GM23248 (cell line): ENCODE results near the gene TRIM25. TPM values are rescaled to one million over a fixed set of nuclear protein-coding genes. Genes with fewer than 3 reads are reported as not detected.
"Not testable (repeated sequence)": the region's sequence is repeated elsewhere in the genome, so short reads cannot be mapped to it uniquely, and the experiment has no call there.

Experiments used
- DNase-seq: peaks from one replicate; pipeline ENCODE4 v3.0.0-alpha.2; 2015
- H2AFZ ChIP-seq: fragments of 200-600 bp; sonication (generic); 2 replicates; pipeline ENCODE4 v1.6.1; 2016; ENCODE audit warnings: antibody characterized with exemption
- H3F3A ChIP-seq: fragments of 200-600 bp; sonication (generic); 2 replicates; pipeline ENCODE4 v1.6.1; 2016; ENCODE audit warnings: mild to moderate bottlenecking, antibody characterized with exemption, mixed run types; ENCODE audit not compliant: insufficient read depth
- H3K27ac ChIP-seq: fragments of 200-600 bp; sonication (generic); 2 replicates; pipeline ENCODE4 v1.5.1; 2016; ENCODE audit warnings: mild to moderate bottlenecking
- H3K27me3 ChIP-seq: fragments of 200-600 bp; sonication (generic); replicated peaks from 2 replicates; pipeline ENCODE4 v1.6.1; 2016; ENCODE audit warnings: mild to moderate bottlenecking; ENCODE audit not compliant: insufficient read depth
- H3K36me3 ChIP-seq: fragments of 200-600 bp; sonication (generic); 2 replicates; pipeline ENCODE4 v1.6.1; 2016; ENCODE audit warnings: low read depth, mild to moderate bottlenecking
- H3K4me1 ChIP-seq: fragments of 200-600 bp; sonication (generic); 2 replicates; pipeline ENCODE4 v1.6.1; 2016; ENCODE audit warnings: mild to moderate bottlenecking; ENCODE audit not compliant: insufficient read depth
- H3K4me2 ChIP-seq: fragments of 200-600 bp; sonication (generic); one replicate; pipeline ENCODE4 v1.6.1; 2016; ENCODE audit warnings: mild to moderate bottlenecking; ENCODE audit not compliant: unreplicated experiment
- H3K4me3 ChIP-seq: fragments of 200-600 bp; sonication (generic); 2 replicates; pipeline ENCODE4 v1.5.1; 2016; ENCODE audit warnings: mild to moderate bottlenecking
- H3K79me2 ChIP-seq: fragments of 200-600 bp; sonication (generic); 2 replicates; pipeline ENCODE4 v1.6.1; 2016; ENCODE audit warnings: mild to moderate bottlenecking; ENCODE audit not compliant: insufficient read depth
- H3K9ac ChIP-seq: fragments of 200-600 bp; sonication (generic); 2 replicates; pipeline ENCODE4 v1.6.1; 2016; ENCODE audit warnings: mild to moderate bottlenecking
- H3K9me2 ChIP-seq: fragments of 200-600 bp; sonication (generic); 2 replicates; pipeline ENCODE4 v1.6.1; 2016; ENCODE audit warnings: mixed run types, mild to moderate bottlenecking, moderate library complexity; ENCODE audit not compliant: insufficient read depth
- H3K9me3 ChIP-seq: fragments of 200-600 bp; sonication (generic); one replicate; pipeline ENCODE4 v1.6.1; 2017; ENCODE audit warnings: low read depth
- H4K20me1 ChIP-seq: fragments of 200-600 bp; sonication (generic); 2 replicates; pipeline ENCODE4 v1.6.0; 2016; ENCODE audit not compliant: insufficient read depth
- EZH2 ChIP-seq: fragments of 200-600 bp; sonication (generic); IDR thresholded peaks from 2 replicates; pipeline ENCODE4 v1.6.1; 2018; ENCODE audit warnings: antibody characterized with exemption, mild to moderate bottlenecking; ENCODE audit not compliant: insufficient read depth, poor library complexity, severe bottlenecking
- EZH2phosphoT487 ChIP-seq: fragments of 200-600 bp; sonication (generic); IDR thresholded peaks from 2 replicates; pipeline ENCODE4 v1.6.1; 2018; ENCODE audit warnings: antibody characterized with exemption, moderate library complexity, mild to moderate bottlenecking, low read depth; ENCODE audit not compliant: insufficient read depth
- WGBS, 2 experiments: methylation state at CpG; one replicate each; pipeline ENCODE4 v1.1.6; 2015 to 2017; ENCODE audit warnings: low lambda C conversion rate in 2 of 2, low coverage in 1 of 2; ENCODE audit errors: missing lambda C conversion rate in 2 of 2; 5-methylcytosine and 5-hydroxymethylcytosine counted together
- in situ Hi-C: fragments of 300-500 bp; cut with MboI; formaldehyde crosslinking; loops from 2 replicates; pipeline ENCODE4 v1.15.0; 2020
- polyA plus RNA-seq: library from polyadenylated mRNA; unstranded; fragments of >200 nt; fragmentation: Nextera tagmentation; extraction: Ambion mirVana; gene quantifications from 2 replicates; pipeline ENCODE4 v1.2.1, GENCODE V29; 2016
- total RNA-seq: library from RNA; depleted of rRNA; stranded (reverse); fragments of >200 nt; shearing (Covaris generic); gene quantifications from 2 replicates; pipeline ENCODE4 v1.2.3, GENCODE V29; 2014

The TRIM25 gene
- total and polyA plus RNA-seq, 2 experiments from 2014 or later: 22.2 to 27.3 TPM

- H3K4me2 ChIP-seq: no peak overlapping the region
- no peak overlapping the region for H2AFZ ChIP-seq
- peaks cover 6% of the 10 kb centered on the region for H3K4me1 ChIP-seq
- H3K36me3 ChIP-seq: peaks cover 21% of the 10 kb centered on the region; the same call in 1 of the 2 replicates
- H3K9me2 ChIP-seq: no peaks in the 10 kb centered on the region
- peak; percentile 58 for DNase-seq
- 38 to 44% methylated on average over 11 of the region's 11 CpGs for WGBS, 2 experiments
- H3K4me3 ChIP-seq: no peak overlapping the region
- H3F3A ChIP-seq: 0 out of 2 replicates have a peak, but pooled peaks cover 4% of the 10 kb centered on the region
- H3K9ac ChIP-seq: no peak overlapping the region
- H4K20me1 ChIP-seq: no peaks in the 10 kb centered on the region
- TF ChIP-seq EZH2phosphoT487 (no peak), EZH2 (no peak)
- H3K79me2 ChIP-seq: no peaks in the 10 kb centered on the region
- in situ Hi-C loops: loop anchor here (5.0 to 10.0 kb wide), 2 partner anchors 123 to 345 kb away; partner anchors contain the start of gene NOG
- no peaks in the 10 kb centered on the region for H3K27me3 ChIP-seq
- H3K27ac ChIP-seq: no peak overlapping the region
- H3K9me3 ChIP-seq: no peaks in the 10 kb centered on the region
Measured at GRCh38 chr17:56939869-56940484, 26.1 kb upstream of the TRIM25 start.

GRCh38 chr17:56938206-56938605 lies 24.4 kb upstream of the TRIM25 start:
- H3K4me1 ChIP-seq, H2AFZ ChIP-seq, H3K9me2 ChIP-seq, H3K27ac ChIP-seq, H3K4me3 ChIP-seq, H4K20me1 ChIP-seq, H3K9ac ChIP-seq, H3F3A ChIP-seq, H3K79me2 ChIP-seq, in situ Hi-C loops, H3K27me3 ChIP-seq, H3K4me2 ChIP-seq, H3K9me3 ChIP-seq, DNase-seq: not testable (repeated sequence)
- WGBS, 2 experiments: 77 to 83% methylated on average over 5 of the region's 5 CpGs
- H3K36me3 ChIP-seq: peaks cover 25% of the 10 kb centered on the region; the same call in 1 of the 2 replicates

- H3K36me3 ChIP-seq: peaks cover 25% of the 10 kb centered on the region; the same call in 1 of the 2 replicates
- 67 to 79% methylated on average over 2 of the region's 2 CpGs for WGBS, 2 experiments
- no peaks in the 10 kb centered on the region for H3K27me3 ChIP-seq
- H4K20me1 ChIP-seq: no peaks in the 10 kb centered on the region
- H3K9me3 ChIP-seq: no peaks in the 10 kb centered on the region
- in situ Hi-C loops: no loop called here
- no peak overlapping the region for H3K4me3 ChIP-seq
- H3K27ac ChIP-seq: no peak overlapping the region
- no peaks in the 10 kb centered on the region for H3K9me2 ChIP-seq
- H3K4me2 ChIP-seq: no peak overlapping the region
- no peak overlapping the region for H3K9ac ChIP-seq
- no peaks in the 10 kb centered on the region for H3K79me2 ChIP-seq
- 0 out of 2 replicates have a peak, but pooled peaks cover 4% of the 10 kb centered on the region for H3F3A ChIP-seq
- peak; percentile 25 for DNase-seq
- no peak for TF ChIP-seq EZH2
- no peak for TF ChIP-seq EZH2phosphoT487
- H2AFZ ChIP-seq: no peak overlapping the region
- H3K4me1 ChIP-seq: peaks cover 6% of the 10 kb centered on the region
Measured at GRCh38 chr17:56937687-56938086, 23.8 kb upstream of the TRIM25 start.

- H3K9ac ChIP-seq: no peak overlapping the region
- H2AFZ ChIP-seq: no peak overlapping the region
- no peak overlapping the region for H3K27ac ChIP-seq
- H3K4me1 ChIP-seq: peaks cover 6% of the 10 kb centered on the region
- no peak overlapping the region for H3K4me2 ChIP-seq
- DNase-seq: no peak
- 54 to 55% methylated on average over 6 of the region's 6 CpGs for WGBS, 2 experiments
- in situ Hi-C loops: no loop called here
- H3F3A ChIP-seq: 0 out of 2 replicates have a peak, but pooled peaks cover 4% of the 10 kb centered on the region
- H3K9me3 ChIP-seq: no peaks in the 10 kb centered on the region
- H3K4me3 ChIP-seq: no peak overlapping the region
- no peaks in the 10 kb centered on the region for H3K27me3 ChIP-seq
- peaks cover 23% of the 10 kb centered on the region; the same call in 1 of the 2 replicates for H3K36me3 ChIP-seq
- no peaks in the 10 kb centered on the region for H4K20me1 ChIP-seq
- H3K79me2 ChIP-seq: no peaks in the 10 kb centered on the region
- H3K9me2 ChIP-seq: no peaks in the 10 kb centered on the region
- TF ChIP-seq EZH2phosphoT487 (no peak), EZH2 (no peak)
Measured at GRCh38 chr17:56936697-56937322, 23.0 kb upstream of the TRIM25 start.
